ENCODE data around the gene RAB1A. TPM values are rescaled to one million over a fixed set of nuclear protein-coding genes. Genes with fewer than 3 reads are reported as not detected.
"Not testable (repeated sequence)": the region's sequence is repeated elsewhere in the genome, so short reads cannot be mapped to it uniquely, and the experiment has no call there.

The RAB1A gene
- total and polyA plus RNA-seq, 7 donors, result 52.0 to 229 (median 89.3) TPM

DNA sequence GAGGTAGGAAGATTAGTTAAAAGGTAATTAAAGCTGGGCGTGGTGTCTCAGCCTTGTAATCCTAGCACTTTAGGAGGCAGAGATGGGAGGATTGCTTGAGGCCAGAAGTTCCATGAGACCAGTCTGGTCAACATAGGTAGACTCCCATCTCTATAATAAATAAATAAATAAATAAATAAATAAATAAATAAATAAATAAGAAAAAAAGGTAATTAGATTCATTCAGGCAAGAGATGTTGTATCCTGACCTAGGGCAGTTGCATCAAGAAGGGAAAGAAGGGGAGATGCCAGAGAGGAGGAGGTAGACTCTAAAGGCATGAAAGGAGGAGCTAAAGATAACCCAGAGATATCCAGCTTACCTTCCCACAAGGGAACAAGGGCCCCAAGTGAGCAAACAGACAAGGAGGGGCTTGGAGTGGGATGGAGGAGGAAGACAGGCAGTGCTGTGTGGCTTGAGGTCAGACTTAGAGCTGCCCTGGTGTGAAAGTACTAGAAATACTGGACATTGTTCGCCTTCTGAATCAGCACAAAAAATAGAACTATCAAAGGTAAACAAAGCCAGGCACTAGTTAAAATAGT is 7.4 kb upstream of the RAB1A start:
- DNase-seq (no peak), ATAC-seq (no peak)
- Histone ChIP-seq H3K27me3 (ENCODE audit: insufficient read depth in 3 of 3, low read length in 2 of 3) (no peaks in the 10 kb centered on the region), H3K4me1 (no peaks in the 10 kb centered on the region), H3K9me3 (no peaks in the 10 kb centered on the region), H3K36me3 (ENCODE audit: insufficient read depth in 1 of 2, low read depth in 1 of 2) (no peaks in the 10 kb centered on the region), H3K4me3 (no peak overlapping the region), H3K27ac (no peak overlapping the region)
- intact Hi-C loops (cut with DNase I), result no loop called here
- 93 to 100% (median 98%) methylated on average over 2 of the region's 2 CpGs for WGBS, 3 donors
- TF ChIP-seq, protein P1, sequence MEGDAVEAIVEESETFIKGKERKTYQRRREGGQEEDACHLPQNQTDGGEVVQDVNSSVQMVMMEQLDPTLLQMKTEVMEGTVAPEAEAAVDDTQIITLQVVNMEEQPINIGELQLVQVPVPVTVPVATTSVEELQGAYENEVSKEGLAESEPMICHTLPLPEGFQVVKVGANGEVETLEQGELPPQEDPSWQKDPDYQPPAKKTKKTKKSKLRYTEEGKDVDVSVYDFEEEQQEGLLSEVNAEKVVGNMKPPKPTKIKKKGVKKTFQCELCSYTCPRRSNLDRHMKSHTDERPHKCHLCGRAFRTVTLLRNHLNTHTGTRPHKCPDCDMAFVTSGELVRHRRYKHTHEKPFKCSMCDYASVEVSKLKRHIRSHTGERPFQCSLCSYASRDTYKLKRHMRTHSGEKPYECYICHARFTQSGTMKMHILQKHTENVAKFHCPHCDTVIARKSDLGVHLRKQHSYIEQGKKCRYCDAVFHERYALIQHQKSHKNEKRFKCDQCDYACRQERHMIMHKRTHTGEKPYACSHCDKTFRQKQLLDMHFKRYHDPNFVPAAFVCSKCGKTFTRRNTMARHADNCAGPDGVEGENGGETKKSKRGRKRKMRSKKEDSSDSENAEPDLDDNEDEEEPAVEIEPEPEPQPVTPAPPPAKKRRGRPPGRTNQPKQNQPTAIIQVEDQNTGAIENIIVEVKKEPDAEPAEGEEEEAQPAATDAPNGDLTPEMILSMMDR (IDR thresholded peaks at IDR 0.05), result no peak

DNA sequence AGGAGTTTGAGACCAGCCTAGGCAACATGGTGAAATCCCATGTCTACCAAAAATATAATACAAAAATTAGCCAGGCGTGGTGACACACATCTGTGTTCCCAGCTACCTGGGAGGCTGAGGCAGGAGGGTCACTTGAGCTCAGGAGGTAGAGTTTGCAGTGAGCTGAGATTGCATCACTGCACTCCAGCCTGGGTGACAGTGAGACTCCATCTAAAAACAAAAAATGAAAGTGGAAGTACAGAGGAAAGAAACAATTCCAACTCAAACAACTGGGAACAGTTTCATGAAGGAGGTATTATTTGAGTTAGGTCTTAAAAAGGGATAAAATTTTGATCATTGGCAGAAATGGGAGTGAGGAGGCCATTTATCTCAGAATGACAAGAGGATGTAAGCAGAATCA is 6.3 kb upstream of the RAB1A start:
- H3K27ac ChIP-seq, result no peak overlapping the region
- TF ChIP-seq, protein P1 (IDR thresholded peaks at IDR 0.05), result no peak
- intact Hi-C loops (cut with DNase I), result no loop called here
- H3K9me3 ChIP-seq, result no peaks in the 10 kb centered on the region
- H3K36me3 ChIP-seq (ENCODE audit: insufficient read depth in 1 of 2, low read depth in 1 of 2), result no peaks in the 10 kb centered on the region
- H3K27me3 ChIP-seq (ENCODE audit: insufficient read depth in 3 of 3, low read length in 2 of 3), result no peaks in the 10 kb centered on the region
- WGBS, 3 donors, result 83 to 98% (median 97%) methylated on average over 1 of the region's 1 CpG
- H3K4me1 ChIP-seq, result peaks cover 2% of the 10 kb centered on the region
- no peak for ATAC-seq
- no peak for DNase-seq
- H3K4me3 ChIP-seq, result no peak overlapping the region

DNA sequence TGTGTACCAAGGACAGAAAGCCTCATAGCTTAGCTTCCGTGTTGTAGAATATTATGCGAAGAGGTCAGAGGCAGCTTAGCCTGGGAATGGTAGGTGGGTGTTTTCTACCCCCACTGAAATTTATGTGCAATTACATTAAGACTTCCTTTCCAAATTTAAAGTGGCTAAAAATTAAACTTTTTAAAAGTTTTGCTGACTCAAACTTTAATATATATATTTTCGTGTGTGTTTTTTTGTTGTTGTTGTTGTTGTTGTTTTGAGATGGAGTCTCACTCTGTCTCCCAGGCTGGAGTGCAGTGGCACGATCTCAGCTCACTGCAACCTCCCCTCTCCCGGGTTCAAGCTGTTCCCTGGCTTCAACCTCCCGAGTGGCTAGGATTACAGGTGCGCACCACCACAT is 4.3 kb upstream of the RAB1A start:
- no peak overlapping the region for H3K4me3 ChIP-seq
- no peaks in the 10 kb centered on the region for H3K36me3 ChIP-seq (ENCODE audit: insufficient read depth in 1 of 2, low read depth in 1 of 2)
- DNase-seq (no peak), ATAC-seq (no peak)
- intact Hi-C loops (cut with DNase I), result no loop called here
- TF ChIP-seq, protein P1 (IDR thresholded peaks at IDR 0.05), result no peak
- 82 to 91% (median 88%) methylated on average over 7 of the region's 7 CpGs for WGBS, 3 donors
- peaks cover 6% of the 10 kb centered on the region for H3K4me1 ChIP-seq
- no peak overlapping the region for H3K27ac ChIP-seq
- no peaks in the 10 kb centered on the region for H3K27me3 ChIP-seq (ENCODE audit: insufficient read depth in 3 of 3, low read length in 2 of 3)
- no peaks in the 10 kb centered on the region for H3K9me3 ChIP-seq

DNA sequence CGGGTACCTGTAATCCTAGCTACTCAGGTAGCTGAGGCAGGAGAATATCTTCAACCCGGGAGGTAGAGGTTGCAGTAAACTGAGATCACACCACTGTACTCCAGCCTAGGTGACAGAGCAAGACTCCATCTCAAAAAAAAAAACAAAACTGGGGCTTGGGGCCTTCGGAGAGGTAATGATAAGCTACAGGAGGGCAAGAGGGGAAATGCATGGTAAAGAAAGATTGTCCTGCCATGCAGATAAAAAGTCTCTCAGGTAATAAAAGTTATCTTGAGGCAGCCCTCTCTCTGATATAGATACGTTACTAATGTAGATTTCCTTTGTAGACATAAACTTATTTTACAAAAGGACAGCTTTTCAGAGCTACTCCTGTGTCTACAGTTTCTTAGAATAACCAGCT is 3.7 kb upstream of the RAB1A start:
- DNase-seq (no peak), ATAC-seq (no peak)
- H3K4me1 ChIP-seq, result peaks cover 6% of the 10 kb centered on the region
- H3K36me3 ChIP-seq (ENCODE audit: insufficient read depth in 1 of 2, low read depth in 1 of 2), result no peaks in the 10 kb centered on the region
- 78 to 86% (median 82%) methylated on average over 4 of the region's 4 CpGs for WGBS, 3 donors
- no peak overlapping the region for H3K4me3 ChIP-seq
- no peaks in the 10 kb centered on the region for H3K27me3 ChIP-seq (ENCODE audit: insufficient read depth in 3 of 3, low read length in 2 of 3)
- intact Hi-C loops (cut with DNase I), result no loop called here
- H3K9me3 ChIP-seq, result no peaks in the 10 kb centered on the region
- TF ChIP-seq, protein P1 (IDR thresholded peaks at IDR 0.05), result no peak
- no peak overlapping the region for H3K27ac ChIP-seq

DNA sequence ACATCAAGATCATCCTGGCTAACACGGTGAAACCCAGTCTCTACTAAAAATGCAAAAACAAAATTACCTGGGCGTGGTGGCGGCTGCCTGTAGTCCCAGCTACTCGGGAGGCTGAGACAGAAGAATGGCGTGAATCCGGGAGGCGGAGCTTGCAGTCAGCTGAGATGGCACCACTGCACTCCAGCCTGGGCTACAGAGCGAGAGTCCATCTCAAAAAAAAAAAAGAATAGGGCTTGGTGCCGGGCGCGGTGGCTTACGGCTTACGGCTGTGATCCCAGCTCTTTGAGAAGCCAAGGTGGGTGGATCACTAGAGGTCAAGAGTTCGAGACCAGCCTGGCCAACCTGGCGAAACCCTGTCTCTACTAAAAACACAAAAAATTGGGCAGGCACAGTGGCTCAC is 3.0 kb upstream of the RAB1A start:
- DNase-seq; H3K27me3 ChIP-seq (ENCODE audit: insufficient read depth in 3 of 3, low read length in 2 of 3); H3K9me3 ChIP-seq; intact Hi-C loops (cut with DNase I); ATAC-seq; H3K36me3 ChIP-seq (ENCODE audit: insufficient read depth in 1 of 2, low read depth in 1 of 2); H3K27ac ChIP-seq; H3K4me3 ChIP-seq: not testable (repeated sequence)
- peaks cover 13% of the 10 kb centered on the region for H3K4me1 ChIP-seq
- WGBS, 3 donors, result 88 to 93% (median 88%) methylated on average over 15 of the region's 15 CpGs

Measured in psoas muscle (tissue), 8 donors.